Parathyroid adenoma (tissue), 2 donors: Measurements from ENCODE around the gene MAPK8IP1.

Source experiments
- H2AFZ ChIP-seq: fragments of 300-600 bp; sonication (generic); one replicate; pipeline ENCODE4 v1.7.0; 2017; ENCODE audit warnings: antibody characterized with exemption, mild to moderate bottlenecking
- H3K27ac ChIP-seq: fragments of 300-600 bp; sonication (generic); one replicate; pipeline ENCODE4 v1.7.0; 2017
- H3K27me3 ChIP-seq: fragments of 300-600 bp; sonication (generic); one replicate; pipeline ENCODE4 v1.7.0; 2017; ENCODE audit warnings: low read length; ENCODE audit not compliant: control insufficient read depth, insufficient read depth
- H3K36me3 ChIP-seq: fragments of 300-600 bp; sonication (generic); one replicate; pipeline ENCODE4 v1.7.0; 2017; ENCODE audit warnings: low read length; ENCODE audit not compliant: control insufficient read depth, insufficient read depth
- H3K4me1 ChIP-seq: fragments of 300-600 bp; sonication (generic); one replicate; pipeline ENCODE4 v1.7.0; 2017; ENCODE audit warnings: control low read depth
- H3K4me2 ChIP-seq: fragments of 300-600 bp; sonication (generic); one replicate; pipeline ENCODE4 v1.7.0; 2017; ENCODE audit warnings: low read length
- H3K4me3 ChIP-seq: fragments of 300-600 bp; sonication (generic); one replicate; pipeline ENCODE4 v1.7.0; 2017; ENCODE audit warnings: low read depth, low read length
- H3K79me2 ChIP-seq: fragments of 300-600 bp; sonication (generic); one replicate; pipeline ENCODE4 v1.7.0; 2017; ENCODE audit warnings: control low read depth
- H3K9ac ChIP-seq: fragments of 300-600 bp; sonication (generic); one replicate; pipeline ENCODE4 v1.7.0; 2017; ENCODE audit warnings: mild to moderate bottlenecking
- H3K9me3 ChIP-seq: fragments of 300-600 bp; sonication (generic); one replicate; pipeline ENCODE4 v1.7.0; 2017; ENCODE audit warnings: low read length; ENCODE audit not compliant: control insufficient read depth
- TF ChIP-seq, protein P1 (sequence below): fragments of 300-600 bp; sonication (generic); IDR thresholded peaks from one replicate; pipeline ENCODE4 v1.7.0; 2017; ENCODE audit warnings: antibody characterized with exemption, mild to moderate bottlenecking
- donor health status: primary hyperparathyroidism.

Gene MAPK8IP1

DNA sequence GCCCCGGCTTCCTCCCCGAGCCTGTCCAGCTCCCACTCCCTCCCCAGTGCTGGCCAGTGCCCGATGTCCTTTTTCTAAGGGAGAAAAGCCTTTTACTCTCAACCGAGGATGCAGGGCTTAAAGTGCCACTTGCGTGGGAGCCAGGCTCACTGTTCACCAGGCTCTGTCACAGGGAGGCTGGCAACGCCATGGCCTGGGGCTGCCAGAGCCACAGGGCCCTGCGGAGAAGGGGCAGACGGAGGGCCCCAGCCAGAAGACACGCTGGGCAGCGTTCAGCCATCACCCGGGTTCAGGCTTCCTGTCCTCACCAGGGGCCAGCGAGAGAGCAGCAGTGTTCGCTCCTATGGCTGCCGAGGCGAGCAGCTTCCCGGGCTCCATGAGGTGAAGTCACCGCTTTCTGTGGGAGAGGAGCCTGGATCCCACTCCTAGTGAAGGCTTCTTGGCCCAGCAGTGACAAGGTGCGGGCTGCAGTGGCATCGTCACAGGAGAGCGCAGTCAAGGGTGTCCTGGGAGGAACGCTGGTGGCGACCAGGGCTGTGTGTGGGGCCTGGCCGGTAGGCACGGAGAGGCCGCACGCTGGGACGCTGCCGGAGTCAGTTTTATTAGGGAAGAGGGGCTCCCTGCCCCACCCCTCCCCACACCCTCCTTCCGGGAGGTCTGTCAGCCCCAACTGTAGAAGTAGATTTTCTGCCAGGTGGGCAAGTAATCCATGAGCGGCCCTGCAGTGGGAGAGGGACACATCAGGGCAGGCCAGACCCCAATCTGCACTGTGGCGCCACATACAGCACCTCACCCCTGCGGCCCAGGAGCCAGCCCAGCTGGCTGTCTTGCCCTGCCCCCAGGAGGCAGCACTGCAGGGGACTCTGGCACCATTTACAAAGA lies 24.4 kb downstream of the MAPK8IP1 start:
- Histone ChIP-seq H3K27me3 (no peaks in the 10 kb centered on the region), H3K4me2 (no peak overlapping the region), H3K79me2 (no peaks in the 10 kb centered on the region), H3K4me1 (no peaks in the 10 kb centered on the region), H3K36me3 (no peaks in the 10 kb centered on the region), H3K9me3 (no peaks in the 10 kb centered on the region), H2AFZ (no peak overlapping the region), H3K4me3 (no peak overlapping the region), H3K27ac (no peak overlapping the region), H3K9ac (no peak overlapping the region)
- TF ChIP-seq, protein P1, sequence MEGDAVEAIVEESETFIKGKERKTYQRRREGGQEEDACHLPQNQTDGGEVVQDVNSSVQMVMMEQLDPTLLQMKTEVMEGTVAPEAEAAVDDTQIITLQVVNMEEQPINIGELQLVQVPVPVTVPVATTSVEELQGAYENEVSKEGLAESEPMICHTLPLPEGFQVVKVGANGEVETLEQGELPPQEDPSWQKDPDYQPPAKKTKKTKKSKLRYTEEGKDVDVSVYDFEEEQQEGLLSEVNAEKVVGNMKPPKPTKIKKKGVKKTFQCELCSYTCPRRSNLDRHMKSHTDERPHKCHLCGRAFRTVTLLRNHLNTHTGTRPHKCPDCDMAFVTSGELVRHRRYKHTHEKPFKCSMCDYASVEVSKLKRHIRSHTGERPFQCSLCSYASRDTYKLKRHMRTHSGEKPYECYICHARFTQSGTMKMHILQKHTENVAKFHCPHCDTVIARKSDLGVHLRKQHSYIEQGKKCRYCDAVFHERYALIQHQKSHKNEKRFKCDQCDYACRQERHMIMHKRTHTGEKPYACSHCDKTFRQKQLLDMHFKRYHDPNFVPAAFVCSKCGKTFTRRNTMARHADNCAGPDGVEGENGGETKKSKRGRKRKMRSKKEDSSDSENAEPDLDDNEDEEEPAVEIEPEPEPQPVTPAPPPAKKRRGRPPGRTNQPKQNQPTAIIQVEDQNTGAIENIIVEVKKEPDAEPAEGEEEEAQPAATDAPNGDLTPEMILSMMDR: no peak

DNA sequence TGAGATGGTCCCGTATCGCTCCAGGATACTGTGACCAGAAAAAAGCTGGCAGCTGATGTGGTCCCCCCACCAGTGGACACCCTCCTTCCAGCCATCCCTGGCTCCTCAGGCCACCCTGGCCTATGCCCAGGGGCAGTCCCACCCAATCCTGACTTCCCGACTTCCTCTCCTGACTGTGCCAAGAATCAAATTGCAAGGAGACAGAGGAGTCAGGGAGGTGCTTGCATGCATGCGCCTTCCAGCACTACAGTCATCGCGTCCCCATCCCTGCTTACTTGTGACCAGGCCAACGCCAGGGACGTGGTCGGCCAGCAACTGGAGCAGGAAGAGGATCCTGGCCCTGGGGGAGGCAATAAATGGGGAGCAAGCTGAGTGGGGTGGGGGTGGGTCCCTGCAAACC lies 25.2 kb downstream of the MAPK8IP1 start:
- Histone ChIP-seq H2AFZ (no peak overlapping the region), H3K4me1 (no peaks in the 10 kb centered on the region), H3K4me3 (no peak overlapping the region), H3K79me2 (no peaks in the 10 kb centered on the region), H3K4me2 (no peak overlapping the region), H3K27ac (no peak overlapping the region), H3K36me3 (no peaks in the 10 kb centered on the region), H3K27me3 (no peaks in the 10 kb centered on the region), H3K9ac (no peak overlapping the region), H3K9me3 (no peaks in the 10 kb centered on the region)
- TF ChIP-seq, protein P1: no peak

DNA sequence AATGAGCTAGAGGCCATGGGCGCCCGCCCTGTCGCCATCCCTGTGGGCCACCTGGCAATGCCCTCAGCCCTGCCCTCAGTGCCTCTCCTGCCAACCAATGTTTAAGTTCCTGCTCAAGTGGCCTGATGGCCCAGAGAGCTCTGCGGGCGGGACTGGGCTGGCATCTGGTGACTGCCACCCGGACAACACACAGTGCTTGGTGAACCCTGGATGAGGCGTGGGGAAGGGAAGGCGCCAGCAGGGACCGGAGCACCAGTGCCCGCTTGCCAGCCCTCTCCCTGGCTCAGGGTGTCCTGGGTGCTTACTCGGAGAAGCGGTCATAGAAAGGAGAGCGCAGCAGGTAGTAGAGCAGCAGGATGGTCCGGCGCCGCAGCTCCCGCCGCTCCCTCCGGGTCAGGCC lies 28.1 kb downstream of the MAPK8IP1 start:
- Histone ChIP-seq H3K4me3 (no peak overlapping the region), H2AFZ (no peak overlapping the region), H3K79me2 (no peaks in the 10 kb centered on the region), H3K9me3 (no peaks in the 10 kb centered on the region), H3K27me3 (no peaks in the 10 kb centered on the region), H3K36me3 (no peaks in the 10 kb centered on the region), H3K27ac (no peak overlapping the region), H3K9ac (no peak overlapping the region), H3K4me2 (no peak overlapping the region), H3K4me1 (no peaks in the 10 kb centered on the region)
- TF ChIP-seq, protein P1: no peak

DNA sequence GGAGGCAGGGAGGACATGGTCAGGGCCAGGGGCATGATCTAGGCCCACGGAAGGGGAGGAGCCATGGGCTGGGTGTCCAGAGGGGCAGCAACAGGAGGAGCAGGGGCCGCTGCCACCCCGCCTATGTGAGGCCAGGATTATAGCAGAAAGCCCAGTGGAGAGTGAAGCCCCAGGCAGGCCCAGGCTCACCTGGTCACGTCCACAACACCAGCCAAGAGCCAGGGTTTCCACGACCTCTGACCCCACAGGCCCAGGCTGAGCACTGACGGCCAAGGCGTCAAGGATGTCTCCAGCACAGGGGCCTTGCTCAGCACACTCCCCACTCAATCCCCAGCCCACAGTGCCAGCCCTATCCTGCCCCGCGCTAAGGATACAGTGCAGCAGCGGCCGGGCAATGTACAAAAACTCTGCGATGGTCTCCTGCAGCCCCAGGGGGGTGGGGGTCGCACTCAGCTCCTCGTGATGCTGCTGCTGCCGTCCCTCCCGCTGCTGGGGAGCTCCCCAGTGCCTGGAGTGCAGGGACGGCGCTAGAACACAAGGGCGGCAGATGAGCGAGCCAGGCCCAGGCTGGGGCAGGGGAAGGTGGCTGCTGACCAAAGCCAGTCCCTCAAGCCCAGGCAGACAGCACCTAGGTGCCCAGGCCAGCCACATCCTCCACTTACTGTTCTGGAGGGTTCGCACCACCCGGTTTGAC lies 28.6 kb downstream of the MAPK8IP1 start:
- H3K4me1 ChIP-seq: no peaks in the 10 kb centered on the region
- no peaks in the 10 kb centered on the region for H3K79me2 ChIP-seq
- H3K27ac ChIP-seq: no peak overlapping the region
- no peaks in the 10 kb centered on the region for H3K27me3 ChIP-seq
- H3K4me2 ChIP-seq: no peak overlapping the region
- H2AFZ ChIP-seq: no peak overlapping the region
- H3K36me3 ChIP-seq: no peaks in the 10 kb centered on the region
- no peak overlapping the region for H3K4me3 ChIP-seq
- no peak overlapping the region for H3K9ac ChIP-seq
- H3K9me3 ChIP-seq: no peaks in the 10 kb centered on the region
- TF ChIP-seq, protein P1: no peak
